Natural killer cell (primary cell): ENCODE data around the gene TMEM225B. TPM values are rescaled to one million over a fixed set of nuclear protein-coding genes. Genes with fewer than 3 reads are reported as not detected.

Source experiments
- ATAC-seq, 3 donors: fragments of 150-1000 bp in 2 of 3; fragments of 200-7000 bp in 1 of 3; cut with Tn5 transposase; 1 replicate in 1 of 3; 2 replicates in 2 of 3; pipeline ENCODE4 v1.10.0; 2021; ENCODE audit warnings: mild to moderate bottlenecking in 2 of 3, moderate library complexity in 2 of 3
- DNase-seq, 2 donors: peaks; one replicate each; pipeline versions ENCODE4 v3.0.0 to v3.0.0-alpha.2; 2013 to 2021; ENCODE audit warnings: mixed read lengths in 1 of 2
- H3K27ac ChIP-seq: one replicate; pipeline ENCODE4 v1.5.1; 2013; ENCODE audit warnings: mild to moderate bottlenecking, low read length
- H3K27me3 ChIP-seq: one replicate; pipeline ENCODE4 v1.6.1; 2013; ENCODE audit warnings: low read length; ENCODE audit not compliant: control insufficient read depth, insufficient read depth
- H3K36me3 ChIP-seq: one replicate; pipeline ENCODE4 v1.6.1; 2013; ENCODE audit warnings: low read length; ENCODE audit not compliant: control insufficient read depth, insufficient read depth
- H3K4me1 ChIP-seq: one replicate; pipeline ENCODE4 v1.6.1; 2013; ENCODE audit warnings: low read length; ENCODE audit not compliant: control insufficient read depth, insufficient read depth
- H3K4me3 ChIP-seq: one replicate; pipeline ENCODE4 v1.5.1; 2013; ENCODE audit warnings: low read length
- H3K9me3 ChIP-seq: one replicate; pipeline ENCODE4 v1.6.1; 2013; ENCODE audit warnings: low read length; ENCODE audit not compliant: control insufficient read depth, insufficient read depth
- H3K27ac Mint-ChIP-seq, 2 donors: one replicate each; pipeline ENCODE4 v1.8.0; 2022; ENCODE audit warnings: mild to moderate bottlenecking in 2 of 2, mixed read lengths in 2 of 2, moderate library complexity in 1 of 2
- H3K27me3 Mint-ChIP-seq, 2 donors: one replicate each; pipeline ENCODE4 v1.8.0; 2022; ENCODE audit warnings: low read depth in 2 of 2, mixed read lengths in 2 of 2
- H3K36me3 Mint-ChIP-seq: one replicate; pipeline ENCODE4 v1.8.0; 2022; ENCODE audit warnings: mixed read lengths
- H3K4me1 Mint-ChIP-seq, 2 donors: one replicate each; pipeline ENCODE4 v1.8.0; 2022; ENCODE audit warnings: mixed read lengths in 2 of 2
- H3K4me3 Mint-ChIP-seq: one replicate; pipeline ENCODE4 v1.8.0; 2022; ENCODE audit warnings: mild to moderate bottlenecking, moderate library complexity, mixed read lengths
- H3K9me3 Mint-ChIP-seq, 2 donors: one replicate each; pipeline ENCODE4 v1.8.0; 2022; ENCODE audit warnings: mixed read lengths in 2 of 2
- CTCF ChIP-seq: fragments of 200-600 bp; IDR thresholded peaks from one replicate; pipeline ENCODE4 v1.8.0; 2022; ENCODE audit warnings: antibody characterized with exemption
- WGBS: methylation state at CpG from one replicate; pipeline ENCODE4 v1.1.7; 2013; ENCODE audit warnings: missing lambda C conversion rate; ENCODE audit not compliant: insufficient coverage; 5-methylcytosine and 5-hydroxymethylcytosine counted together
- intact Hi-C: fragments of 100-400 bp; cut with micrococcal nuclease; formaldehyde crosslinking; loops from one replicate; pipeline ENCODE4 v1.14.2; 2022
- total RNA-seq, 4 donors: library from RNA; stranded (reverse); fragments of 120-200 nt in 1 of 4; gene quantifications; one replicate each; pipeline versions ENCODE4 v1.2.3 to v1.2.4, GENCODE V29; 2013 to 2022

The TMEM225B gene
- total RNA-seq, 3 donors from 2014 or later (not counting 1 experiment from before 2014, with no cell fraction given): 1.4 to 2.5 (median 2.0) TPM

GRCh38 chr7:99625321-99625720 is 27.3 kb downstream of the TMEM225B start:
- no peak for TF ChIP-seq CTCF
- no peak for ATAC-seq
- Mint-ChIP-seq H3K27ac (peak overlapping the region; percentile 85 to 89), H3K9me3 (no peaks in the 10 kb centered on the region), H3K27me3 (no peaks in the 10 kb centered on the region), H3K4me1 (peaks cover 29 to 32% of the 10 kb centered on the region in 2 donors), H3K36me3 (peaks cover 16% of the 10 kb centered on the region), H3K4me3 (no peak overlapping the region)
- H3K36me3 ChIP-seq: peaks cover 88% of the 10 kb centered on the region
- no peaks in the 10 kb centered on the region for H3K9me3 ChIP-seq
- no peaks in the 10 kb centered on the region for H3K27me3 ChIP-seq
- WGBS: 97% methylated on average over 5 of the region's 5 CpGs
- H3K4me1 ChIP-seq: peaks cover 28% of the 10 kb centered on the region
- intact Hi-C loops: no loop called here
- no peak overlapping the region for H3K27ac ChIP-seq
- no peak overlapping the region for H3K4me3 ChIP-seq
- no peak for DNase-seq

- Mint-ChIP-seq H3K27ac (peak overlapping the region; percentile 4 to 29), H3K4me1 (peaks cover 29 to 37% of the 10 kb centered on the region in 2 donors), H3K9me3 (no peaks in the 10 kb centered on the region), H3K27me3 (no peaks in the 10 kb centered on the region), H3K4me3 (no peak overlapping the region), H3K36me3 (peaks cover 16% of the 10 kb centered on the region)
- WGBS: 95% methylated on average over 4 of the region's 4 CpGs
- DNase-seq (no peak), ATAC-seq (no peak)
- Histone ChIP-seq H3K9me3 (no peaks in the 10 kb centered on the region), H3K27ac (no peak overlapping the region), H3K36me3 (peaks cover 88% of the 10 kb centered on the region), H3K4me3 (no peak overlapping the region), H3K27me3 (no peaks in the 10 kb centered on the region), H3K4me1 (peaks cover 28% of the 10 kb centered on the region)
- intact Hi-C loops: no loop called here
- TF ChIP-seq CTCF: no peak
Measured at GRCh38 chr7:99625961-99626360, 27.9 kb downstream of the TMEM225B start.

- H3K36me3 ChIP-seq: peaks cover 84% of the 10 kb centered on the region
- no peak overlapping the region for H3K4me3 ChIP-seq
- TF ChIP-seq CTCF: no peak
- H3K27me3 ChIP-seq: no peaks in the 10 kb centered on the region
- peak overlapping the region; percentile 4 to 29 for H3K27ac Mint-ChIP-seq
- peaks cover 32 to 40% of the 10 kb centered on the region in 2 donors for H3K4me1 Mint-ChIP-seq
- peaks cover 28% of the 10 kb centered on the region for H3K4me1 ChIP-seq
- H3K27me3 Mint-ChIP-seq: no peaks in the 10 kb centered on the region
- H3K9me3 Mint-ChIP-seq: no peaks in the 10 kb centered on the region
- DNase-seq: no peak
- intact Hi-C loops: no loop called here
- 88% methylated on average over 1 of the region's 1 CpG for WGBS
- H3K27ac ChIP-seq: no peak overlapping the region
- peaks cover 16% of the 10 kb centered on the region for H3K36me3 Mint-ChIP-seq
- H3K9me3 ChIP-seq: no peaks in the 10 kb centered on the region
- ATAC-seq: no peak
- H3K4me3 Mint-ChIP-seq: no peak overlapping the region
Measured at GRCh38 chr7:99626661-99627060, 28.6 kb downstream of the TMEM225B start.

GRCh38 chr7:99627513-99627912 is 29.4 kb downstream of the TMEM225B start:
- Histone ChIP-seq H3K27ac (no peak overlapping the region), H3K4me3 (no peak overlapping the region), H3K9me3 (no peaks in the 10 kb centered on the region), H3K27me3 (no peaks in the 10 kb centered on the region), H3K36me3 (peaks cover 80% of the 10 kb centered on the region), H3K4me1 (peaks cover 28% of the 10 kb centered on the region)
- no peak for TF ChIP-seq CTCF
- Mint-ChIP-seq H3K4me1 (peaks cover 35 to 43% of the 10 kb centered on the region in 2 donors), H3K9me3 (no peaks in the 10 kb centered on the region), H3K27ac (no peak overlapping the region), H3K4me3 (no peak overlapping the region), H3K27me3 (no peaks in the 10 kb centered on the region), H3K36me3 (peaks cover 16% of the 10 kb centered on the region)
- WGBS: 100% methylated on average over 5 of the region's 11 CpGs
- no peak for ATAC-seq
- DNase-seq: no peak
- intact Hi-C loops: no loop called here
